Activated T-helper 9 cell treated with anti-CD3 and anti-CD28 coated beads, Interleukin-2, amount 50 U/mL, for 16 hours (primary cell): Measurements from ENCODE around the gene RAB3GAP1.
"Not testable (repeated sequence)": the region's sequence is repeated elsewhere in the genome, so short reads cannot be mapped to it uniquely, and the experiment has no call there.

Experiments
- DNase-seq: peaks from one replicate; pipeline ENCODE4 v3.0.0-alpha.2; 2020; ENCODE audit warnings: low read depth

RAB3GAP1 gene

DNA sequence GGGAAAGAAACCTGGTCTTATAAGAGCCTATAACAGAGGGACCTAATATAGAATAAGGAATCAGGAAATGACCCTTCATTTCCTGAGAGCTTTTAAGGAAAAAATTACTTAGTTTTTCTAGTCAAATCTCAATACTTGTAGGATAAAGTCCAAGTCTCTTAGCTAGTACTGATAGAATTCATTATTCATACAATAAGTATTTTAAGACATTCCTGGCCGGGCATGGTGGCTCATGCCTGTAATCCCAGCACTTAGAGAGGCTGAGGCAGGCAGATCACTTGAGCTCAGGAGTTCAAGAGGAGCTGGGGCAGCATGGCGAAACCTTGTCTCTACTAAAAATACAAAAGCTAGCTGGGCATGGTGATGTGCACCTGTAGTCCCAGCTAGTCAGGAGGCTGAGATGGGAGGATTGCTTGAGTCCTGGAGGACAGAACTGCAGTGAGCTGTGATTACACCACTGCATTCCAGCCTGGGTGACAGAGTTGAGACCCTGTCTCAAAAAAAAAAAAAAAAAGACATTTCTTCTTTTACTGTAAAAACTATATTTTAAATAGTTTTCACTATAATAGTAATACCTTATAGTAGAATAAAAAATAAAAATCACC, 3.2 kb downstream of the RAB3GAP1 start:
- no peak for DNase-seq

GRCh38 chr2:135056790-135057189, 4.7 kb downstream of the RAB3GAP1 start:
- no peak for DNase-seq

DNA sequence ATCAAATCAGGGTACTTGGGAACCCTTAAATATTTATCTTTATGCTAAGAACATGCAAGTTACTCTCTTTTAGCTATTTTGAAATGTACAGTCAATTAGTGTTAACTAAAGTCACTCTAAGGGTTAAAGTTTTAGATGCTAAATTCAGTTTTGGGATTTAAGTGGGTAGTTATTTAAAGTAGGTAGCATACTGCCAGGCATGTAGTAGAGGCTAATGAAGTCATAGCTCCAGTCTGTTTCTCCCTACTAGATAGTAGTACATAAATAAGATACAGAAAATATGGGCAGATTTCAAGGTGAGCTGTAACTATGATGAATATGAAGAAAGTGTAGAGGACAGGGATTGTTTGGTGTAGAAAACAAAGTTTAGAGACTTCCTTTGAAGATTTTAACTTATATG, 7.5 kb downstream of the RAB3GAP1 start:
- DNase-seq, result no peak

GRCh38 chr2:135063210-135063609, 11.1 kb downstream of the RAB3GAP1 start:
- DNase-seq, result no peak

GRCh38 chr2:135064149-135064548, 12.1 kb downstream of the RAB3GAP1 start:
- no peak for DNase-seq

DNA sequence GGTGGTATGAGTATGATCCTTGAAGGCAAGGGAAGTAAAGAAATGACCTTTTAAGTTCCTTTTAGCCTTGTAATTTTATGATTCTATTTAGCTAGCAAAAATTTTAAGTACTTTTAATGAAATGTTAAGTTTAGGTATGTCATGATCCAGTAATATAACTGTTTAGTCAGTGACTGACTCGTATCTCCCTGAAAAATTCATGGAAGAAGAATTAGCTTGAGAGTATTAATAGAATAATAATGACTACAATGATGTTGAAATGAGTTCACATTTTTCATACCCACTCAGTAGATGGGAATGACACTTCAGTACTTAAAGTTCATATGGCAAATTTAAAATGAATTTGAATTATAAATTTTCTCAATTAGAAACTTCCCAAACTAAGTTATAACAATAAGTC, 14.6 kb downstream of the RAB3GAP1 start:
- no peak for DNase-seq

DNA sequence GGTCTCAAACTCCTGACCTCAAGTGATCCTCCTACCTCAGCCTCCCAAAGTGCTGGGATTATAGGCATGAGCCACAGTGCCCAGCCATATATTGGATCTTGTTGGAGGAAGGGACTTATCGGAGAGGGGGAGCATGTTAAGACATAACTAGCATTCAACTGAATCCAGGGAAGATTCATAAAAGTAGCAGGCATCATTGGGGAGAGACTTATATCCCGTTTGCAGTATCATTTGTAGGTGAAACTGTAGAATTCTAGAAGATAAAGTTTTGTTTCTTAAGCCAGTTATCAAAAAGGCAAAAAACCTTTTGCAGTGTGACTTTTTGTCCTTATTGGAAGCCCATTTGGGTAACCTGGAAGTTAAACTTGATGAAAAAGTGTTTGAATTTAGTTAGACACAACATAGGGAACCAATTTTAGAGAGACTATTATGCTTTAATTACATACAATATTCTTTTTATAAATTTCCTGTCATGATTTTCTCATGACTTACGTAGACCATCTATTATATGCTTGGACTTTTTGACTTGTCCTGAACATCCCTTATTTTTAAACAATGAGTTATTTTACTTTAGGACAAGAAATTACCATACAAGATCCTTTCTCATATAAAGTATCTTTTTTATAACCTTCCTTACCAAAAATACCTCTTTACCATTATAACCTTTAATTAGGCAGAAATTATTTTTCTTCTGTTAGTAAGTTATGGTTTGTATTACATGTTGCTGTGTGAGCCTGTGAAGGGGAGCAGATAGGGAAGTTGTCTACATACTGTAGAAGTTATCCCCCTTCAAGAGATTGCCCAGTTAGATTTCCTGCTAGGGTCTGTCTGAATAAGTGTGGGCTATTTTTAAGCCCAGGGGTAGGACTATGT, 20.3 kb downstream of the RAB3GAP1 start:
- DNase-seq, result no peak

DNA sequence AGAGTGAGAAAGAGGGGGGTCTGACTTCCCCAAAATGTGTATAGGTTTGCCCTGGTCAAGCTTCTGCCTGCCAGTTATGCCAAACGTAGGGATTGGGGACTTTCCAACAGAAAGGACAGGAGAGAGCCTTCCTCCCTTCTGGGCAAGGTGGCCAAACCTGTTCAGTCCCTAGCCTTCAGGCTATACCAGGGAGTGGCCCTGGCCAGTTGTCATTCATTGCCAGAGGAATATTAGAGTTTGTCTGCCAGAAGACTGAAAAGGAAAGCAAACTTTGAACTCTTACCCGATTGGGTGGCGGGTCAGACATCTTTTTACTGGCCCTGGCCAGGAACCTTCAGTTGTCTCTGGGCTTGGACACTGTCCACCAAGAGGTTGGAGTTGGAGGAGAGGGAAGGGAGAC, 22.1 kb downstream of the RAB3GAP1 start:
- DNase-seq, result no peak

GRCh38 chr2:135076556-135076955, 24.5 kb downstream of the RAB3GAP1 start:
- no peak for DNase-seq

DNA sequence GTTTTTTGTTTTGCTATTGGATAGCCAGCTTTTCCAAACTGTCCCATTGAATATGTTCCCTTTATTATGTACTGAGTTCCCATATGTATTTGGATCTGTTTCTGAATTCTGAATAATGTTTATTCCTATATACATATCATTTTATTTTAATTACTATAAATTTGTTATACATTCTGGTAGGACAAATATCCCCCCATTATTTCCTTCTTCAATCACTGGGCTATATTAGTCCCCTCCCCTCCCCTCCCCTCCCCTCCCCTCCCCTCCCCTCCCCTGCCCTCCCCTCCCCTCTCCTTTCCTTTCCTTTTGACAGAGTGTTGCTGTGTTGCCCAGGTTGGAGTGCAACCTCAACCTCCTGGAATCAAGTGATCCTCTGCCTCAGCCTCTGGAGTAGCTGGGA, 26.3 kb downstream of the RAB3GAP1 start:
- no peak for DNase-seq

DNA sequence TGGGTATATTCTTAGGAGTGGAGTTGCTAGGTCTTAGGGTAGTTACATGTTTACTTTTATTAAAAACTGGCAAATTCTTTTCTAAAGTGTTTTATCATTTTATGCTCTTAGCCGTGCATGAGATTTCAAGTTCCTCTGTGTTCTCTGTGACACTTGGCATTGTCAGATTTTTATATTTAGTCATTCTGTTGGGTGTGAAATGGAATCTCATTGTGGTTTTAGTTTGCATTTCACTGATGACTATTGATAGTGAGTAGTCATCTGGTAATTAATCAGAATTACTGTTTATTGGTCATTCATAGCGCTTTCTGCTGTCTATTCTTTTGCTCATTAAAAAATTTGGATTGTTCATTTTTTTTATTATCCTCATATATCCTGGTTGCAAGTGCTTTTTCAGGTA, 34.1 kb downstream of the RAB3GAP1 start:
- no peak for DNase-seq

DNA sequence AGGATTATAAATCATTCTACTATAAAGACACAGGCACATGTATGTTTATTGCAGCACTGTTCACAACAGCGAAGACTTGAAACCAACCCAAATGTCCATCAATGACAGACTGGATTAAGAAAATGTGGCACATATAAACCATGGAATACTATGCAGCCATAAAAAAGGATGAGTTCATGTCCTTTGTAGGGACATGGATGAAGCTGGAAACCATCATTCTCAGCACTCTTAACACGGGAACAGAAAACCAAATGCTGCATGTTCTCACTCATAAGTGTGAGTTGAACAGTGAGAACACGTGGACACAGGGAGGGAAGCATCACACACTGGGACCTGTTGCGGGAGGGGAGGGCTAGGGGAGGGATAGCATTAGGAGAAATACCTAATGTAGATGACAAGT, 37.5 kb downstream of the RAB3GAP1 start:
- DNase-seq, result not testable (repeated sequence)

GRCh38 chr2:135091681-135092080, 39.6 kb downstream of the RAB3GAP1 start:
- DNase-seq, result no peak

DNA sequence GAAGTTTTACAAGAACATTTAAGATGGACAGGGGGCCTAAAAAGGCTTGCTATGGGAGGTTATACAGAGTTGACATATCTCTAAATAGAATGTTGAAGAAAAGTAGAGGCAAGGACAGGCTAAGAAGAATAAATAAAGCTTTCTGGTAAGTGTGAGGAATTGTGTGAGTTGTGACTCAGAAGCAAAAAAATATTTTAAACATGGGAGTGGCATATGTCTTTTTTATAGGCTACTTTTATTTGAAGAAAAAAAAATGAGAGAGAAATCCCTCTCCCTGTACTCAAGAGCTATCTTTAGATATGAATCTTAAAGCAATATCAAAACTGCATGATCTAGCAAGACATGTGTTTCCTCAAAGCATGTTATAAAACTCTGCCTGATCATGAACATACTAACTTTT, 41.1 kb downstream of the RAB3GAP1 start:
- DNase-seq, result no peak

DNA sequence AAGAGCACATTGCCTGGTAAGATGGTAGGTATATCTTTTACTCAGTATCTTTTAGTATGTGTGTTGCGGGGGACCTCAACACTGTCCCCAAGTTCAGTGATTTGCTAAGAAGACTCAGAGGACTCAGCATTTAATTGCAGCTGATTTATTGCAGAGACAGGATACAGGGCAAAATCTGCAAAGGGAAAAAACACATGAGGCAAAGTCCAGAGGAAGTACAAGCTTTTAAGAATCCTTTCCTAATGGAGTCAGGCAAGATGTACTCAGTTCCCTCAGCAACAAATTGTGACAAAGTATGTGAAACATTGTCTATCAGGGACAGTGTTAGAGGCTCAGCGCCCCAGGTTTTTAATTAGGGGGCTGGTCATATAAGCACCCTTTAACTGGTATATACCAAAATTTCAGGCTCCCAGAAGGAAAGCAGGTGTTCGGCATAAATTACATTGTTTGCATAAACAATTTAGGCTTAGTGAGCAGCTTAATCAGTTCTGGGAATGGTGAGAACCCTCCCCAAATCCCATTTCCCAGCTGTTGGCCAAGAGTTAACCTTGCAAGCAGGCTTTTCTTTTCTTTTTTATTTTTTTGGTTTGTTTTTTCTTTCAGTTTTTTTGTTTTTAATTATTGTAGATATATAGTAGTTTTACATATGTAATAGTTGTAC, 41.7 kb downstream of the RAB3GAP1 start:
- no peak for DNase-seq

DNA sequence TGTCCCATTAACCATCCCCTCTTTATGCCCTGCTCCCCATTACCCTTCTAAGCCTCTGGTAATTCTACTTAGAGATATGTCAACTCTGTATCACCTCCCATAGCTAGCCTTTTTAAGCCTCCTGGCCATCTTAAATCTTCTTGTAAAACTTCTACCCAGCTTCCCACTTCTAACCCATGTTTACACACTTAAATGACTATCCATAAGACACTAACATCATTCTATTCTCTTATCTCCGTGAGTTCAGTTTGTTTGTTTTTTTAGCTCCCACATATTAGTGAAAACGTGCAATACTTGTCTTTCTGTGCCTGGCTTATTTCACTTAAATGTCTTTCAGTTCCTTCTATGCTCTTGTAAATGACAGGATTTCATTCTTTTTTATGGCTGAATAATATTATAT, 42.4 kb downstream of the RAB3GAP1 start:
- DNase-seq, result no peak

- no peak for DNase-seq
Observed at GRCh38 chr2:135095591-135095990, 43.5 kb downstream of the RAB3GAP1 start.

- DNase-seq, result no peak
Observed at GRCh38 chr2:135096665-135097446, 44.8 kb downstream of the RAB3GAP1 start.

DNA sequence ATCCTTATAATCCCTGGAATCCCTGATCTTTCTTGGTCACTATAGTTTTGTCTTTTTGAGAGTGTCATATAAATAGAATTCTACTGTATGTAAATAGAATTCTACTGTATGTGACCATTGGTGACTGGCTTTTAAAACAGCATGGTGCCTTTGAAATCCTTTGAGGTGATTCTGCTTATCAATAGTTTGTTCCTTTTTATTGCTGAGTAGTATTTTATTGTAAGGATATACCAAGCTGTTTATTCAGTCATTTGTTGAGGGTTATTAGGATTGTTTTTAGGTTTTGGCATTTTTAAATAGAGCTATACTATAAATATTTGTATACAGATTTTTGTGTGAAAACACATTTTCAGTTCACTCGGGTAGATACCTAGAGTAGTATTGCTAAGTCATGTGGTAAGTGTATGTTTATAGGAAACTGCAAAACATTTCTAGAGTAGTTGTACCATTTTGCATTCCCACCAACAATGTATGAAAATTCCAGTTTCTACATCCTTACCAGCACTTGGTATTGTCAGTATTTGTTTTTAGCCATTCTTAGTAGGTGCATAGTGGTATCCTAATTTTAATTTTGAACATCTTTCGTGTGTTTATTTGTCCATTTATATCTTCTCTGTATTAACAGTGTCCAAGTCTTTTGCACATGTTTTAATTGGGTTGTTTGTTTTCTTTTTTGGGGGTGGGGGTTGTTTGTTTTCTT, 45.6 kb downstream of the RAB3GAP1 start:
- no peak for DNase-seq

- no peak for DNase-seq
Observed at GRCh38 chr2:135099802-135100483, 47.9 kb downstream of the RAB3GAP1 start.

- no peak for DNase-seq
Observed at GRCh38 chr2:135103843-135104242, 51.8 kb downstream of the RAB3GAP1 start.
